HuH-7.5 (cell line): ENCODE measurements around the gene SLC38A8.

ENCODE experiments used
- DNase-seq: peaks from one replicate; pipeline ENCODE4 v3.0.0; 2011; ENCODE audit warnings: low spot score

The SLC38A8 gene

GRCh38 chr16:84042308-84042878, at the start of gene SLC38A8:
TSS of gene SLC38A8 (minus strand) at chr16:84042795. CDS start at chr16:84042157, 638 bp downstream.
- DNase-seq = no peak

- no peak for DNase-seq
Measured at GRCh38 chr16:84091460-84091859, 48.9 kb upstream of the SLC38A8 start.

GRCh38 chr16:84090211-84090610, 47.6 kb upstream of the SLC38A8 start:
- DNase-seq = no peak

GRCh38 chr16:84088695-84089395, 46.2 kb upstream of the SLC38A8 start:
- DNase-seq = no peak

GRCh38 chr16:84087466-84088151, 45.0 kb upstream of the SLC38A8 start:
- no peak for DNase-seq

- no peak for DNase-seq
Measured at GRCh38 chr16:84087001-84087400, 44.4 kb upstream of the SLC38A8 start.

GRCh38 chr16:84086341-84086740, 43.7 kb upstream of the SLC38A8 start:
- DNase-seq = no peak

GRCh38 chr16:84085773-84086172, 43.2 kb upstream of the SLC38A8 start:
- DNase-seq = no peak

GRCh38 chr16:84085271-84085667, 42.7 kb upstream of the SLC38A8 start:
- DNase-seq = no peak

- peak; percentile 73 for DNase-seq
Measured at GRCh38 chr16:84084570-84085270, 42.1 kb upstream of the SLC38A8 start.

- no peak for DNase-seq
Measured at GRCh38 chr16:84082835-84083569, 40.4 kb upstream of the SLC38A8 start.

- no peak for DNase-seq
Measured at GRCh38 chr16:84082110-84082509, 39.5 kb upstream of the SLC38A8 start.

GRCh38 chr16:84081446-84081989, 38.9 kb upstream of the SLC38A8 start:
- no peak for DNase-seq

- DNase-seq = no peak
Measured at GRCh38 chr16:84080813-84081212, 38.2 kb upstream of the SLC38A8 start.

- DNase-seq = no peak
Measured at GRCh38 chr16:84080378-84080777, 37.8 kb upstream of the SLC38A8 start.

- no peak for DNase-seq
Measured at GRCh38 chr16:84079664-84080063, 37.1 kb upstream of the SLC38A8 start.

GRCh38 chr16:84075376-84075775, 32.8 kb upstream of the SLC38A8 start:
- DNase-seq = no peak

- no peak for DNase-seq
Measured at GRCh38 chr16:84074721-84075120, 32.1 kb upstream of the SLC38A8 start.

- DNase-seq = no peak
Measured at GRCh38 chr16:84072014-84072413, 29.4 kb upstream of the SLC38A8 start.

- DNase-seq = no peak
Measured at GRCh38 chr16:84071121-84071520, 28.5 kb upstream of the SLC38A8 start.

- no peak for DNase-seq
Measured at GRCh38 chr16:84069540-84069939, 26.9 kb upstream of the SLC38A8 start.
